K562 (cell line): ENCODE measurements around the gene SLC23A2. TPM values are rescaled to one million over a fixed set of nuclear protein-coding genes. Genes with fewer than 3 reads are reported as not detected.

ENCODE experiments used
- ATAC-seq: fragments of 200-7000 bp; cut with Tn5 transposase; 3 replicates; pipeline ENCODE4 v1.9.1; 2020; ENCODE audit warnings: moderate library complexity
- BruUV-seq: library from RNA; stranded (reverse); fragments of 400-500 nt; replicated peaks from 2 replicates; lab custom pipeline; 2021; lab: Mats Ljungman, UMichigan
- CTCF ChIA-PET: fragments of 300-600 bp; formaldehyde crosslinking; extraction: SDS; loops from one replicate; lab custom pipeline; 2021; ENCODE audit warnings: low intra/inter-chr PET ratio; lab: Yijun Ruan, JAX
- POLR2A ChIA-PET: fragments of 300-600, 350-650 bp; sonication (Branson Sonifier 250); formaldehyde crosslinking; extraction: SDS; loops from one replicate; lab custom pipeline; 2021; ENCODE audit warnings: antibody characterized with exemption, inconsistent platforms; lab: Yijun Ruan, JAX
- DNase-seq, 4 experiments: peaks; one replicate each; pipeline versions ENCODE4 v3.0.0 to v3.0.0-alpha.2; 2011 to 2018; ENCODE audit warnings: low spot score in 3 of 4, mixed read lengths in 3 of 4; ENCODE audit errors: extremely low read depth in 1 of 4
- FAIRE-seq: peaks from 2 replicates; lab custom pipeline; 2011; peaks lifted over from hg19 to GRCh38; lab: Jason Lieb, UNC
- H2AFZ ChIP-seq: 2 replicates; pipeline ENCODE4 v1.6.0; 2011; ENCODE audit warnings: low read depth, low read length, control low read depth, inconsistent platforms
- H3K27ac ChIP-seq: fragments of 200-600 bp; 3 replicates; pipeline ENCODE4 v1.8.0; 2011; ENCODE audit warnings: low read depth, mild to moderate bottlenecking, control low read depth, inconsistent platforms, low read length, moderate library complexity, mixed read lengths; ENCODE audit errors: extremely low read depth
- H3K27me3 ChIP-seq, 2 experiments: fragments of 300-600 bp in 1 of 2; 2 replicates in 1 of 2; 3 replicates in 1 of 2; pipeline versions ENCODE4 v1.6.0 to v1.8.0; 2011; ENCODE audit warnings: inconsistent platforms in 2 of 2, low read length in 2 of 2, mild to moderate bottlenecking in 1 of 2, mixed read lengths in 1 of 2, moderate library complexity in 1 of 2; ENCODE audit not compliant: control insufficient read depth in 2 of 2, insufficient read depth in 2 of 2
- H3K36me3 ChIP-seq: fragments of 300-600 bp; 3 replicates; pipeline ENCODE4 v1.8.0; 2011; ENCODE audit warnings: mild to moderate bottlenecking, low read length, inconsistent platforms; ENCODE audit not compliant: control insufficient read depth, insufficient read depth
- H3K4me1 ChIP-seq, 2 experiments: fragments of 200-600 bp in 1 of 2; replicated peaks in 1 of 2; 2 replicates in 1 of 2; 3 replicates in 1 of 2; pipeline versions ENCODE4 v1.5.1 to v1.8.0; 2011; ENCODE audit warnings: inconsistent platforms in 2 of 2, low read length in 2 of 2, mild to moderate bottlenecking in 1 of 2, mixed read lengths in 1 of 2, moderate library complexity in 1 of 2; ENCODE audit not compliant: control insufficient read depth in 2 of 2, insufficient read depth in 2 of 2
- H3K4me2 ChIP-seq: 2 replicates; pipeline ENCODE4 v1.6.1; 2011; ENCODE audit warnings: low read length, control low read depth, inconsistent platforms, mixed read lengths; ENCODE audit not compliant: insufficient read depth
- H3K4me3 ChIP-seq: fragments of 200-600 bp; sonication (generic), shearing (Covaris generic); 2 replicates; pipeline ENCODE4 v1.5.1; 2016; ENCODE audit warnings: control low read depth, inconsistent platforms
- H3K79me2 ChIP-seq: fragments of 200-600 bp; 3 replicates; pipeline ENCODE4 v1.8.0; 2011; ENCODE audit warnings: low read length, inconsistent platforms; ENCODE audit not compliant: control insufficient read depth, insufficient read depth
- H3K9ac ChIP-seq, 2 experiments: 2 replicates each; pipeline versions ENCODE4 v1.6.0 to v1.6.1; 2011; ENCODE audit warnings: low read depth in 2 of 2, low read length in 2 of 2, control low read depth in 1 of 2, inconsistent platforms in 1 of 2, mild to moderate bottlenecking in 1 of 2, mixed read lengths in 1 of 2; ENCODE audit not compliant: insufficient read depth in 1 of 2
- H3K9me1 ChIP-seq: one replicate; pipeline ENCODE4 v1.6.0; 2011; ENCODE audit warnings: inconsistent platforms, mild to moderate bottlenecking, low read length, moderate library complexity; ENCODE audit not compliant: control insufficient read depth, insufficient read depth
- H3K9me3 ChIP-seq: replicated peaks from 2 replicates; pipeline ENCODE4 v1.5.1; 2011; ENCODE audit warnings: low read depth, low read length, inconsistent platforms; ENCODE audit not compliant: control insufficient read depth, insufficient read depth
- H4K20me1 ChIP-seq: replicated peaks from 2 replicates; pipeline ENCODE4 v1.6.1; 2011; ENCODE audit warnings: low read length, inconsistent platforms, mixed read lengths; ENCODE audit not compliant: control insufficient read depth, insufficient read depth
- CBX1 ChIP-seq: sonication (generic); IDR thresholded peaks from 2 replicates; pipeline ENCODE4 v1.6.1; 2016; ENCODE audit warnings: antibody characterized with exemption, low read depth, mild to moderate bottlenecking
- MLX ChIP-seq, 2 experiments: fragments of 450-650 bp in 1 of 2; sonication (generic) in 1 of 2; formaldehyde crosslinking; conservative IDR thresholded peaks; 2 replicates each; pipeline versions ENCODE4 v1.4.0 to v1.8.1; 2020 to 2022; ENCODE audit warnings: mild to moderate bottlenecking in 1 of 2, missing genetic modification reagents in 1 of 2
- SMARCA5 ChIP-seq: fragments of 450-650 bp; IDR thresholded peaks from 2 replicates; pipeline ENCODE4 v1.6.1; 2016
- SMC3 ChIP-seq: conservative IDR thresholded peaks from 2 replicates; pipeline ENCODE4 v1.6.1; 2011; ENCODE audit warnings: low read depth, low read length, improper control_type of control experiment; ENCODE audit not compliant: insufficient read depth
- ZBTB2 ChIP-seq: fragments of 450-650 bp; IDR thresholded peaks from 2 replicates; pipeline ENCODE4 v1.6.1; 2016; ENCODE audit warnings: antibody characterized with exemption
- ZBTB5 ChIP-seq: fragments of 450-650 bp; IDR thresholded peaks from 2 replicates; pipeline ENCODE4 v1.6.1; 2017; ENCODE audit warnings: antibody characterized with exemption
- ZFP1 ChIP-seq: fragments of 450-650 bp; formaldehyde crosslinking; IDR thresholded peaks from 2 replicates; pipeline ENCODE4 v1.4.0; 2020; ENCODE audit warnings: mild to moderate bottlenecking, mixed read lengths
- ZNF263 ChIP-seq: sonication (generic); formaldehyde crosslinking; IDR thresholded peaks from 2 replicates; pipeline ENCODE4 v1.8.0; 2022; ENCODE audit warnings: mild to moderate bottlenecking, missing genetic modification reagents, borderline replicate concordance
- ZNF395 ChIP-seq: fragments of 200-800 bp; sonication (Bioruptor generic); IDR thresholded peaks from 2 replicates; pipeline ENCODE4 v1.6.1; 2017; ENCODE audit warnings: missing genetic modification characterization, missing compliant biosample characterization
- ZNF449 ChIP-seq: fragments of 250-450 bp; sonication (Bioruptor Pico); IDR thresholded peaks from 2 replicates; pipeline ENCODE4 v1.8.0; 2022; ENCODE audit warnings: moderate library complexity, mild to moderate bottlenecking, inconsistent platforms
- ZNF77 ChIP-seq: fragments of 250-450 bp; sonication (Bioruptor Pico); IDR thresholded peaks from 2 replicates; pipeline ENCODE4 v1.5.0; 2020
- WGBS: fragments of 100-300 bp; shearing (Covaris generic); methylation state at CpG from one replicate; pipeline ENCODE4 v1.1.6; 2016; ENCODE audit warnings: low coverage, mixed read lengths; ENCODE audit not compliant: insufficient coverage; ENCODE audit errors: missing lambda C conversion rate; 5-methylcytosine and 5-hydroxymethylcytosine counted together
- in situ Hi-C: fragments of 300-500 bp; cut with MboI; formaldehyde crosslinking; loops from 4 replicates; pipeline ENCODE4 v1.15.0; 2018; ENCODE audit warnings: inconsistent platforms, mixed read lengths
- intact Hi-C: fragments of 100-400 bp; cut with micrococcal nuclease; formaldehyde crosslinking; loops from 2 replicates; pipeline ENCODE4 v1.14.2; 2022
- polyA plus RNA-seq, 8 experiments: library from polyadenylated mRNA; depleted of rRNA in 4 of 8; stranded (reverse) in 5 of 8; unstranded in 3 of 8; fragments of >200 nt; fragmentation: Nextera tagmentation in 2 of 8; fragmentation: Illumina TruSeq in 1 of 8; extraction: Ambion mirVana in 2 of 8; extraction: Trizol in 1 of 8; gene quantifications; 2 replicates each; pipeline versions ENCODE4 v1.2.1 to v1.2.3, GENCODE V29; 2011 to 2014; ENCODE audit warnings: inconsistent platforms in 1 of 8, missing spikeins in 1 of 8
- total RNA-seq, 7 experiments: library from RNA; depleted of rRNA in 6 of 7; stranded (reverse); fragments of >200 nt in 6 of 7; fragmentation: Illumina TruSeq in 2 of 7; extraction: Trizol in 2 of 7; gene quantifications; 2 replicates each; pipeline versions ENCODE4 v1.2.1 to v1.2.3, GENCODE V29; 2011 to 2021; ENCODE audit warnings: low replicate concordance in 1 of 7

SLC23A2 gene
- total and polyA plus RNA-seq, 9 of the 15 experiments (the other 6 are each of a cell fraction or from before 2014, with no cell fraction given), result 0.39 to 6.7 (median 3.2) TPM

- intact Hi-C loops, result no loop called here
- Histone ChIP-seq H3K36me3 (0 out of 3 replicates have a peak, but pooled peaks cover 2% of the 10 kb centered on the region), H3K27ac (no peak overlapping the region), H3K4me1 (no peaks in the 10 kb centered on the region), H2AFZ (no peak overlapping the region), H3K4me2 (no peak overlapping the region), H3K4me3 (no peak overlapping the region), H3K9me1 (no peaks in the 10 kb centered on the region), H4K20me1 (0 out of 2 replicates have a peak, but pooled peaks cover 7% of the 10 kb centered on the region), H3K9me3 (no peaks in the 10 kb centered on the region), H3K79me2 (no peaks in the 10 kb centered on the region), H3K9ac (no peak overlapping the region), H3K27me3 (no peaks in the 10 kb centered on the region)
- BruUV-seq, result no TSS peak
- WGBS, result 61% methylated on average over 8 of the region's 8 CpGs
- DNase-seq (no peak), ATAC-seq (no peak), FAIRE-seq (no peak)
- TF ChIP-seq ZNF449 (no peak), MLX (CRISPR knock-in tag; conservative IDR thresholded peaks at IDR 0.05) (no peak), ZNF77 (no peak), SMC3 (no peak), ZNF395 (no peak), CBX1 (no peak), SMARCA5 (no peak), ZFP1 (CRISPR knock-in tag) (no peak), ZBTB5 (no peak), ZNF263 (CRISPR knock-in tag) (no peak), ZBTB2 (no peak)
- CTCF ChIA-PET, result no interaction called here
- in situ Hi-C loops, result no loop called here
- POLR2A ChIA-PET, result interaction anchor here (1.6 kb wide), 1 partner anchor 11 kb away, joined by 3 read pairs; no protein-coding TSS in a partner anchor
Measured at GRCh38 chr20:4886771-4887527, 114.4 kb downstream of the SLC23A2 start.
